EL (cell line): ENCODE measurements around the gene ERC2.

Experiments used
- DNase-seq: peaks from one replicate; pipeline ENCODE4 v3.0.0-alpha.2; 2016

The ERC2 gene

DNA sequence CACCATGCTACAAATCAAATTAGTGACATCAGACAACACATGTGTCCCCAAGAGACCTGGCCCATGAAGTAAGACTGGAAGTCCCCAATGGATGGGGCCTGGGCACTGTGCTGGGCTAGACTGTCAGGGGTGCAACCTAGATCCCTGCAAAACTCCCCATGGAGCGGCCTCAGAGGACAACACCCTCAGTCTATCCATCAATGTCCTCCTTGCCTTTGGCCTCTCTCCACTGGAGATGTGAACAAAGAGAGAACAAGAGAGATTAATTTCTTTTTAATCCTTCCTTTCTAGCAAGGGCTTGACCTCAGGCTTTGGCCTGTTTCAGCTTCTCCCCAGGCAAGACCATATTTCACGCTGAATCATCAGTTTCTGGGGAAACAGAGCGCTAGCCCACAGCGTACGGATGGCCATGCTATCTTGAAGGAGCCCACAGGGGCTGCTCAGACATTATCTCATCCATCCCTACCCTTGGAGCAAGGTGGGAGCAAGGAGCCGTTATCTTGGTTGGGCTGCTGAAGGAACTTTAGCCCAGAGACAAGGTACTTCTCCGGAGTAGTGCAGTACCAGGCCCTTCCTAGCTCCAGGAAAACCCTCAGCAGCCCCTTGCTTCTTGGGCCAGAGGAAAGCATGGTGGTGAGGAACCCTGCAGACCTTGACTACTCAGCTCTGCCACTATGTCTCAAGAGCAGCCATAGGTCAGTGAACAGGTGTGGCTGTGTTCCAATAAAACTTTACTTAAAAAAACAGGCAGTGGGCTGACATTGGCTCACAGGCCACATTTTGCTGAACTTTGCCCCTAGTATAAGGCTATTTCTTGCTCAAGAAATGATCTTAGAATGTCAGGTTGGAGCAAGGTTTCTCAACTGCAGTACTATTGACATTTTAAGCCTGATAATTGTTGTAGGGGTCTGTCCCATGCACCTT is 908.5 kb downstream of the ERC2 start:
- DNase-seq: no peak

DNA sequence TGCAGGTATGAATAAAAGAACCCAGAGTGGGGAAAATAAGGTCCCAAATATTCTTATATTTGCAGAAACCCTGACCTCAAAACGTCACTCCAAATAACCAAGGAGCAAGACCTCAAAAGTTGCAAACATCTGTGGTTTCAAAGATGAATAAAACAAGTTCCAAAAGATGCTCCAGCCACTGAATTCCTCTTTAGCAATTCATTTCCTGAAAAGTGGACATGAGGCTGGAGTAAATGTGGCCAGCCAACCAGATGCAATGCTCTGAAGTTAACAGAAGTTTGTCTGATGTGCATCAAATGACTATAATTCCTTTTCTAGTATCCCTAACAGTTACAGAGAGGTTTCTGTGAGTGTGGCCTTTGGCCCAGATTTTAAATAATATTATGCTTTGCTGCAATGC is 910.0 kb downstream of the ERC2 start:
- DNase-seq: peak; percentile 53

DNA sequence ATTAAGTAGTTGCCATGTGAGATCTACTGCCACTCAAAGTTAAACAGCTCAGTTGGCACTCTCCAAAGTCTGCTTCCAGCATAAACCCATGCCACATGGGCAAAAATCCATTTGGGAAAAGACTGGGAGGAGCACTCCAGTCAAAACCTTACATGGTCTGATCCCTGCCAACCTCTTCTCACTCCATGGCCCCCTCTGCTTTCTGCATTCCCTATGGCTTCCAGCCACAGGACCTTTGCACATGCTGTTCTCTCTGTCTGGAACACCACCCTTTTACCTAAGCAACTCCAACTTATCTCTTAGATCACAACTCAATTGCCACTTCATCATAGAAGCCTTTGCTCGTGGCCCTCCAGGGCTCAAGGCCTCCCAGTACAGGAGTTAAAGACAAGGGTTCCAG is 910.7 kb downstream of the ERC2 start:
- no peak for DNase-seq

DNA sequence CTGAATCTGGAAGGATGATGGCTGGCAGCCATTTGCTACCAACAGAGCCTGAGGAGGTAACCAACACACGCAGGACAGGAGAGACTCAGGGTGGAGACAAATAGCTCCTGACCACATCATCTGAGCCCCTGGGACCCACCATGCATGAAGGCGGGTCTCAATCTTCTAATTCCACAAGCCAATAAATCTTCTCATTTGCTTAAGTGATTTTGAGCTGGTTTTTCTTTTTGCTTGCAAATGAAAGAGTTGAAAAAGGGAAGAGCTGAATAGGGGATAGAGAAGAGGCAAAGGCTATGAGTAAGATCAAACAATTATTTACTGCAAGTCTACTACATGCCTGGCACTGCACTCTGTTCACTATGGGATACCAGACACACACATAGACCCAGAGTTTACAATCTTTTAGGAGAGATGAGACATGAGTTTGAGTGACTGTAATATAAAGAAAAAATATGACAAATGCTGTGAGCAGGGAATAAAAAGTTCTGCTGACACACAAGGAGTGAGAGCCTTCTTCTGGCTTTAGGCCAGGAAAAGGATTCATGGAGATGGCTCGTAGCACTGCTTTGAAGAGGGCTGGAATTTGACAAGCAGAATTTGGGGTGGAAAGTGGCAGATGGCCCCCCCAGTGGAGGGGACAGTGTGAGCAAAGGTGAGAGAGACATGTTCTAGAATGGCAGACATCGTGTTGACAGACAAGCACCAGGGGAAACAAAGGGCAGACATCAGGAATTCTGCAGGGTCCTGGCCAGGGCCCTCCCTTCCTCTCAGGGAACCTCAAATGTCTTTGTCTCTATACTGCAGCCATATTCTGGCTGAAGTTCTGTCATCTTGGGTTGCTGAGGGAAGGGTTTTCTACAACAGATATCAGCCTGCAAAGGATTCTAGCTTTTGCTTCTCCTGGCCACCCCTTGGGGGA is 911.4 kb downstream of the ERC2 start:
- DNase-seq: peak; percentile 45

DNA sequence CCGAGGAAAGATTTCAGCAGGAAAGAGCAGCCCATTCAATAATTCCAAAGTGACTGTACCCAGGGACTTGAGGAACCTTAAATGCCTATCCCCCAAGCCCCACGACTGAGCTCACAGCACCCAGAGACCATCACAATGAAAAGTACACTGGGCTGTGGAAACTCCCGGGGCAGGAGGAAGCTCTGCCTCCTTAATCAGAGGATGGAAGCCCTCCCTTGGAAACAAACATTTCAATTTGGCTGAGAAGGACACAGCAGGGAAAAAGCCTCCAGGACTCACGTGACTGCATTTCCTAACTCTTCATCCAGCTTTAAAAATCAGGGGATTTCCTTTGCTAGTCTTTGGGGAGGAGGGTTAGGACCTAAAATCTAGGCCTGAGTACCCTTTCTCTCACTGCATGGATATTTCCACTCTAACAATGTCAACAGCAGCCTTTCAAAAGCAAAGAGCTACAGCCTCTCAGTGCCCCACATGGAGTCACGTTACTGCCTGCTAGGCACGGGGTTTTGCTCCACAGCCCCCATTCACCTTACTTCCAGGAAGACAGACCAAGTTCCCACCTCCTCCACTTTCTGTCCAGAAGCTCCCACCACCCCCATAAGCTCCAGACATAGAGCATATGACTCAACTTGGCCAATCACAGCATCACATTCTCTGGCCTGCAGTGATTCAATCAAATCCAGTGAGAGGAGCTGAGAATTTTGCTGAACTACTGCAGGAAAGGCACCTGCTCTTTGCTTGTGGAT is 912.2 kb downstream of the ERC2 start:
- DNase-seq: no peak

DNA sequence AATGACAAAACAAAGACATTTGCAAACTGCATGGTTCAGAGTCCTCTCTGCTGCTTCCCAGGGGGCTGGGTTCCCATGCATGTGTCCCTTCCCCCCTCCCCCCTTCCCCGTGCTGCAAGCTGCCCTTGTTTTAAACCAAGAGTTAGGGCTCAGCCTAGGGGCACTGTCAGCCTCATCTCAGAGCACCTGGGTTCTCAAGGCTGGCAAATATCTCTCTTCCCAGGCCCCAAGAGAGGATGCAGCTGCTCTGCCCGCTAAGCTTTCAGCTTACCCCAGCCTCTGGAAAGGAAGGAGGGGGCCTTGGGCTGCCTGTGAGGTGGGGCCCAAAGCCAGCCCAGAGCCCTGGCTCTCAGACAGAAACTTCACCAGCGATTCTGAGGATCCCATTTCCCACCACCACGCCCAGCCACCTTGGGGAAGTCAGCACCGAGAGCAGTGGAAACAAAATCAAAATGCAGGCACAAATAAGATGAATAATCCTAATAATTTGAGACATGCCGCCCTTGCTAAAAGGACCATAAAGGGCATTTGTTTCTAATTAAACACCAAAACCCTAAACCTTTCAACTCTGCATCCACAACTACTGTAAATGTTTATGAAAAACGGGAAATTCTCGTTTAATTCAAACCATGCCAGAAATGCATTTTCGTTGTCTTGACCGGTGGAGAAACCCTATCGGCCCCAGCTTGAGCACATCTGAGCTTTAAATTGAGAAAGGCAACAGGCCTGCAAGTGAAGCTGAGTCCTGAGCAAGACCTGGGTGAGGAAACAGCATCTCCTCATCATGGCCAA is 913.4 kb downstream of the ERC2 start:
- no peak for DNase-seq

DNA sequence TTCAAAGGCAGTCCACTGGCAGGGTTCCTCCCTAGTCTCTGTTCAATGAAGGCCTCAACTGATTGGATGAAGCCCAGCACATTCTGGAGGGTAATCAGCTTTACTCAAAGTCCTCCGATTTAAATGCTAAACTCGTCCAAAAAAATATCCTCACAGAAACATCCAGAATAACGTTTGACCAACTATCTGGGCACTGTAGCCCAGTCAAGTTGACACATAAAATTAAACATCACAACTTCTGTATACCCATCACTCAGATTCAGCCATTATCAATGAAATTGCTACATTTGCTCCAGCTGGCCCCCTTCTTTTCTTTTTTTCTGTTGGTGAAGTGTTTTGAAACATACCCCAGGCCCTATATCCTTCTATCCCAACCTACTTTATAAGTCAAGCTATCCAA is 916.6 kb downstream of the ERC2 start:
- no peak for DNase-seq

DNA sequence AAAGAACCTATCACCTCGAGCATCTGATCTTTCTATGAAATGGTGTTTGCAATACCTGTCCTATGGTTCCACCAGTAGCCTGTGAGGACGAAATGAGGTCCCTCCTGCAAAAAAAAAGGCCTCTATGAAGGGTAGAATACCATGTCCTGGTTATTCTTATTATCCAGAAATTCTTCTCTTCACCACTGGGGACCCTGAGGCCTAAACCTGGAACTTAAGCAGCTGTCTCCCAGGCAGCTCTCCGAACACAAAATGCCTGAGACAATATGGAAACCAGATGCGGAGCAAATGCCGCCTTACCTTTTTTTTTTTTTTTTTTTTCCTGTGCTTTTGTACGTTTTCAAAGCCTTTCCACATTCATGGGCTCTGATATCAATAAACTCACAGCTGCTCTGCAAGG is 919.1 kb downstream of the ERC2 start:
- DNase-seq: peak; percentile 26

DNA sequence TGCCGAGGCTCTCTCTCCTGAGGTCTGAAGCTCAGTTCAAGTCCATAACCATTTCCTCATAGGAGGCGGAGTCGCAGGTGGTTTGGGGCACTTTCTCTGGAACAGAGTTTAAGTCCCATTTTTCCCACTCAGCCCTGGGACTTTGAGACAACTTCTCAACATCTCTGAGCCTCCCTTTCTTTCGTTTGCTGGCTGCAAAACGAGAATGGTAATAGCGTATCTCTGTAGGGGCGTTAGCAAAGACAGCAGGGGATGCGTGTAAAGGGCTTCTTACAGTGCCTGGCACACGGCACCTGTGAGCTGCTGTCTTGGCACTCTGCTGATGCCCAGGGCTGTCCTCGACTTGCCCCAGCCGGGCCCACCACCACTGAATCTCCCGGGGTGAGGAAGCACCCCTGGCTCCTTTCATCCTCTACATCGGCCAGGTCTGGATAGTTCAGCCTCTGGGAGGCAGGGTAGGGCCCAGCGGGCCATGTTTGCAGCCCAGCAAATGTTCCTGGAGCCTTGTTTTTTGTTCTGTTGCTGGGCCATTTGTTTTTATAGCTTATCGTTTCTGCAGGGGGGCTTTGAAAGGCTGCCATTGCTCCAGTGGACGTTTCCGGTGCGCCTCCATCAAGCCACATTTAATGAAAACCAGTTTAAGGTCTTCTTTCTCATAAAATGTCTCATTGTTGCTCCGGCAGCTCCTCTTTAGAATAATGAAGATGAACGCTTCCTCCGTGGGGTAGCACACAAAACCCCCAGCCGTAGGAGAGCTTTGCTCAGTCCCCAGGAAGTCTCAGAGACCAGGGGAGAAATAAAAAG is 921.2 kb downstream of the ERC2 start:
- DNase-seq: no peak

DNA sequence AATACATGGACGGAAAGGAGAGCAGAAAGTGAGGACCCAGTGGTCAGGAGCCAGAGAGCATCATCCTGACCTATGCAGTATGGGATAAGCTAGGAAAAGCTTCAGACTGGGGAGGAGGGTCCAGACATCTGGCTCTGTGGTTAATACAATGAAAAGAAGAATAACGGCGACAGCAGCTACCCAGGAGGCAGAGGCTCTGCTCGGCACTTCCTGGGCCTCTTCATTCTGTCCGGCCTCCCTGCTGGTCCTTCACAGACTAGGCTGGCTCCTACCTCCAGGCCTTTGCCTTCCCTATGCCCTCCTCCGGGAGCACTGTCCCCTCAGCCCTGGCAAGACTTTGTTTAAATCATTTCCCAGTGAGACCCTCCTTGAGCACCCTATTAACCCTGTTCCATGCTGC is 922.3 kb downstream of the ERC2 start:
- DNase-seq: no peak

DNA sequence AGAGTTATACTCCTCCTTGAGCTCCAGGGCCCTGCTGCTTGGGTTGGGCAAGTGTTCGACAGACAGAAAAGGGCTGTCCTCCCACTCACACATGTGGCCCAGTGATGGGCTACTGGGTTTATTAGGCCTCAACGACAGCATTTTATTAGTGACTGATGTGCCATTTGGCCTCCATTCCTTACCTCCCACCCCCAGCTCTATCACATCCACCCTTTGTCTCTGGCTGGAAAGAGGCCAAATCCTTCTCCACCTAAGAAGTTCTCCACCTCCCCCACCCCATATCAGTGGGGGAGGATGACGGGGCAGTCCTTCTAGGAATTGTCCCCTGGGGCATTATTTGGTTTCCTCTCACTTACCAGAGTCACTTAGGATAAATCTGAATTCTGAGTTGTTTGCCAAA is 924.0 kb downstream of the ERC2 start:
- no peak for DNase-seq

DNA sequence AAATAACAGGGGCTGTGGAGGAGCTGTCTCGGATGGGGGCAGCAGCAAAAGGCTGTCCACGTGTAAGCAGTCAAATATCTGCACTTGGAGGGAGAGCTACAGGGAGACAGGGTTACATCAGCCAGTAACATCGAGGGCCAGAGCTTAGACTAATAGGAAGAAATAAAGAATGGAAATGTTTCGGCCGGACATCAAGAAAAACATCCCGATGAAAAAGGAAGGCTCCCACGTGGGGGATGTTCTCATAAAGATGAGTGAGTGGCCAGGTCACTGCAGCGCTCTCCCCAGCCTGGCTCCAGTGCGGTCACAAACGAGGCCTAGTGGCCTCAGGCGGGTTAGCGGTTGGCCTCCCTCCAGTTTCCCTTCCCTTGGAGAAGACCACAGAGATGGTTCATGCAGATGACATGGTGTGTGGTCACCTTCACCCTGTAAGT is 925.1 kb downstream of the ERC2 start:
- DNase-seq: peak; percentile 46

DNA sequence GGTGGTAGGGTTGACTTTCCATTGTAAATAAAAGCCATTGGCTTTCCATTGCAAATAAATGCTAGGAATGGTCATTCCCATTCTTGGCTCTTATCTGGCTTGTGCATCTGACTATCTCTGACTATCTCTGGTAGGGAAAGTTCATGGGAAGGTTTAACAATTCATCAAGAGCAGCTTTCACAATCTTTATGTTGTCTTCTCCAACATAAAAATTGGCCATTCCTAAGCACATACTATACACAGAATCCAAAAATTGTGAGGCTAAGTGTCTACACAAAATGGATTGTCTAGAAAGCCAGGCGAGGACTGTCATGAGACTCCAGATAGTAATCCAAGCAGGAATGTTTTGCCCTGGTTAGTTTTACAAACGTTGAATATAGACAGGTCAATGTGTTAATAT is 926.8 kb downstream of the ERC2 start:
- DNase-seq: no peak

DNA sequence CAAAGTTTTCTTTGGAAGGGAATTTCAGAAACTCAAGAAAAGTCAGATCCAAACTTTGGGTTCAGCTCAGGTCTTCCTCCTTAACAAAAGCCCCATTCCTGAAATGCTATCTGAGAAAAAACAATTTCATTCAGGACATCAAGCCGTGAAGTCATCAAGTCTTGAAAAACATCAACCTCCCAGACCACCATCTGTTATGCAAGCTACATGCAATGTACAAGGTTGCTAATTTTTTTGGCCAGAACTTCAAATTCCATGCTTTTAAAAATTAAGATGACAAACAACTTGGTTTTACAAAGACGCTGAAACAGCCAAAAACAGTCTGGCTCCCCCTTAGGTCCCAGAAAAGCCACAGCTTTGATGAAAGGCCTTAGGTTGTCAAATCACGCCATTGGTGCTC is 927.3 kb downstream of the ERC2 start:
- no peak for DNase-seq

DNA sequence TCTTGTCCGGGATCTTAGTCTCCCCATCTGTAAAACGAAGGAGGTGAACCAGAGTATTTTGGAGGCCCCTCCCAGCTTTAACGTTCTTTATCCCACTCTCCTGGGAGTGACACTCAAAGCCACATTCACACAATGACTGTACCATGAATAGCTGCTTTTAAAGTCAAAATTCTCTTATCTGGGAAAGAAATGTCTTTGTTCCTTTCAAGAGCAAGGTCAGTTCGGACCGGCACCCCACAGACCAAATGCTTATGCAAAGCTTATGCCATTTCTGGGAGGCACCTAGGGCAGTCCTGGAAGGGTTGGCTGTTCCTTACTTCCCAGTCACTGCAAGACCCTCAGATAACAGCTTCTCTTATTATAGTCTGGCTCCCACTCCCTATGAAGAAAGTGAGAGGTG is 927.7 kb downstream of the ERC2 start:
- no peak for DNase-seq

DNA sequence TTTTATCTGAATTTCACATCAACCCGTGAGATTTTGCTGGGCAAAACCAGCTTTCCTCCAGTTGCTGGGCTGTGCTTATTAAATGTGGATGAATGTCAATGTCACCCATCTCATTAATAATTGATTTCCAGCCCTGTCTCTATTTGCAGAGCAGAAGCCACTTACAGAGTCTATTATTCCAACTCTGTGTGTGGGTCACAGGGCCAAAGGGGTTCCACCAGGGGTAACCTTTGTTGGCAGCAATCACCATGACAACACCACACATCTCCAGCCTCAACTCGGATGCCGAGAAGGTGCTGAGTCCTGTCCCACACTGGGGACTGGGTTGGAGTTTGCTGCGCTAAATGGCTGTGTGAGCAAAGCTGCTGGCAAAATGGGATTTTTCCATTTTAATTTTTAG is 930.1 kb downstream of the ERC2 start:
- DNase-seq: no peak

DNA sequence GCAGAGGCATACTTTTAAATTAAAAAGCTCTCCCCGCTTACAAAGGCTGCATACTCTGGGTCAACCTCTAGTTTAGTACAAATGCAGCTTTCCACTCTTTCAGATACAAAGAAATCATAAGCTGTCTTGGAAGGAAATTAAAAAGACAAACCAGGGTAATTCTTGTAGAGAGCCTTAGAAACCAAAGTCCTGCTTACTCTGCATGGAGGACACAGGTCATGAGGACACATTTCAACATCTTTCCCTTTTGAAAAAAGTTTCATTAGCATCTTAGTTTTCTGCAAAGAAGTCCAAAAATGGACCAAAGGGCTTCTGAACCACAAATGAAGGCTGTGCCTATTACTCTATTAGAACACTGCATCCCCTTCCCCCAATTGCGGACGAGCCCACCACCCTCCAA is 930.7 kb downstream of the ERC2 start:
- no peak for DNase-seq

DNA sequence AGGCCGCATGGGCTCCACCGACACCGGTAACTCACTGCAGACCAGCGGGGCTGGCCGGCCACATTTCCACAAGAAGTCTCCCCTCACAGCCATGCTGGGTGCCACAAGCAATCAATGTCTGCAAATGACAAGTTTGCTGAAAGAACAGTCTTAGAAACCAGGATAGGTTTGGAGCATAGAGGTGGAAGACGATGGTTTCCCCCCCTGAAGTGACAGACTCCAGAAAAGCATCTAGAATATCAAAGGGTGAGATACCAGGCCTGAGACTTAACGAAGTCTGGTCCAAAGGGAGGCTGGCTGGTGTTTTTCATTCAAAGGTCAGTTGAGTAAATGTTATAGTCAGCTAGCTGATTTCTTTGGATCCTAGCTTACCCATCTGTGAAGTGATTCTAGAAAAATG is 931.1 kb downstream of the ERC2 start:
- no peak for DNase-seq

DNA sequence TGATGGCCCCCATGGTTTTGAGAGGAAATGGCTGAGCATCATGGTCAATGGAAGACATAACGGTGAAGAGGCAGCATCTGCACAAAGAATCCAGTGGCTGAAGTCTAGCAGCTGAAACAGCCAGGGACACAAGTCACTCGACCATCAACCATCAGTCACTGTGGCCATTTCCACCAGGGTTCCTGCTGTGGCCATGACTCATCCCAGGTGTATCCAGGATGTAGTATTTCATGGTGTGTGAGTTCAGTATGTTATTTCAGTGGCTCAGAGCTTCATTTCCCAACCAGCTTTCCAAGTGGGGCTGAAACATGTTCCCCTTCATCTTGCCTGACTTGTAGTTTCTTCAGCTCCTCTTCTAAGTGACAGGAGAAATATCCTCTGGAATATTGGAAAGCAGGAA is 933.4 kb downstream of the ERC2 start:
- no peak for DNase-seq

DNA sequence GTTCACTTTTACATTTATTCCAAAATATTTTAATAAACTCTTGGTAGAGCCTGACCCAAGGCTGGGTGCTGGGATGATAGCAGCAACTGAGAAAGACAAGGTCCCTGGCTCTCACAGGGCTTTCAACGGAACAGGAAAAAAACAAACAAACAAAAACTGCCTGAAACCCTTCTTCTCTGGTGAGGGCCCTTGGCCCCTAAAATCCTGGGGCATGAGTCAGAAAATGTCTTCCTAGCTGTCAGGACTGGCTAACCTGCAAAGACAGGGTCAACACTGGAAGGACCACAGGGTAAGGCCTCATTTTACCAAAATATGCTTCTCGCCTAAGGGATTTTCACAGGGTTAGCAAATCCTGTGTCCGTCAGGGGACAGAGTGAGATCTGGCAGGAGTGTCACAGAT is 935.5 kb downstream of the ERC2 start:
- DNase-seq: peak; percentile 45

DNA sequence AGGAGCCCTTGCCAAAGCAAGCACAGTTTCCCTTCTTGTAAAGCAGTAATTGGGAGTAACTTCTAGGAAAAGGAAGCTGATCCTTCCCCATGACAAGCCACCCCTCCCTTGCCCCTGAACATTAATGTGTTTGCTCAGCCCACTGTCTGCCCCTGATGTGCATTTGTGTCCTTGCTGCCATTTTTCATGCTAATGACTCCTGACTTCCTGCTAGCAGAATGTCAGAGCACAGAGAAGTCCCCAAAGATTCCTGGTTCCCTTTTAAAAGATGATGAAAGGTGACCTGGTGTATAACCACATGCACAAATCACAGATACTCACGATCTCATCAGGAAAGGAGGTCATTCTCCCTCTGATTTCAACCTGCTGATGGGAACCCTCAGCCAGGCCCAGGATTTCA is 936.9 kb downstream of the ERC2 start:
- DNase-seq: no peak

DNA sequence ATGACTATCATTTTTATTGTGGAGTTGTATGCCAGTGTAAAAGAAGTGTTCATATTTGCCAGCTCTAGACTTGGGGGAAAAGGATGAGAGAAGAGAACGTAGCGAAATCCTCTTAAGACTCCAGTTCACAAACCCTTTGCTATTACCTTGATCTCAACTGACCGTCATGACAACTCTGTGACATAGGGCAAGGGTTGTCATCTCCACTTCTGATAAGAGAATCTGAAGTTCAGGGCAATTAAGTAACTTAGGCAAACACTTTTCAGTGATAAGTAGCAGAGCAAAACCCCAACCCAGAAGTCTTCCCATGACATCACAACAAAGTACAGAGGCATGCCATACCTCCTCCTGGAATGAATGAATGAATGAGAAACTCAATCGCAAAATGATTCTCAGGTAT is 940.9 kb downstream of the ERC2 start:
- DNase-seq: no peak
